Uterus (tissue), 2 donors: ENCODE measurements around the gene PDE6B.

Experiments used
- POLR2A ChIP-seq, 2 donors: fragments of 450-650 bp; IDR thresholded peaks; one replicate each; pipeline ENCODE4 v1.6.1; 2016; ENCODE audit warnings: antibody characterized with exemption in 2 of 2, mild to moderate bottlenecking in 1 of 2, moderate library complexity in 1 of 2
- TF ChIP-seq, protein P1 (sequence below), 4 experiments: fragments of 200-600 bp in 2 of 4; fragments of 450-650 bp in 2 of 4; sonication (generic) in 2 of 4; IDR thresholded peaks; one replicate each; pipeline ENCODE4 v1.5.1; 2016 to 2019; ENCODE audit warnings: antibody characterized with exemption in 4 of 4, mild to moderate bottlenecking in 2 of 4, moderate library complexity in 1 of 4

GRCh38 chr4:637536-638280, 12.3 kb downstream of the PDE6B start:
- TF ChIP-seq, protein P1, sequence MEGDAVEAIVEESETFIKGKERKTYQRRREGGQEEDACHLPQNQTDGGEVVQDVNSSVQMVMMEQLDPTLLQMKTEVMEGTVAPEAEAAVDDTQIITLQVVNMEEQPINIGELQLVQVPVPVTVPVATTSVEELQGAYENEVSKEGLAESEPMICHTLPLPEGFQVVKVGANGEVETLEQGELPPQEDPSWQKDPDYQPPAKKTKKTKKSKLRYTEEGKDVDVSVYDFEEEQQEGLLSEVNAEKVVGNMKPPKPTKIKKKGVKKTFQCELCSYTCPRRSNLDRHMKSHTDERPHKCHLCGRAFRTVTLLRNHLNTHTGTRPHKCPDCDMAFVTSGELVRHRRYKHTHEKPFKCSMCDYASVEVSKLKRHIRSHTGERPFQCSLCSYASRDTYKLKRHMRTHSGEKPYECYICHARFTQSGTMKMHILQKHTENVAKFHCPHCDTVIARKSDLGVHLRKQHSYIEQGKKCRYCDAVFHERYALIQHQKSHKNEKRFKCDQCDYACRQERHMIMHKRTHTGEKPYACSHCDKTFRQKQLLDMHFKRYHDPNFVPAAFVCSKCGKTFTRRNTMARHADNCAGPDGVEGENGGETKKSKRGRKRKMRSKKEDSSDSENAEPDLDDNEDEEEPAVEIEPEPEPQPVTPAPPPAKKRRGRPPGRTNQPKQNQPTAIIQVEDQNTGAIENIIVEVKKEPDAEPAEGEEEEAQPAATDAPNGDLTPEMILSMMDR (IDR thresholded peaks at IDR 0.05): no peak
- TF ChIP-seq POLR2A (IDR thresholded peaks at IDR 0.05): no peak
